DND-41 (cell line): Measurements from ENCODE around the gene IRF1.
A peak's percentile ranks its signal among the peaks of the same experiment; 100 is the strongest.

Experiments used
- EZH2 ChIP-seq: IDR thresholded peaks from 3 replicates; pipeline ENCODE4 v1.6.1; 2012; ENCODE audit warnings: borderline replicate concordance, low read depth, mild to moderate bottlenecking, moderate library complexity, low read length, inconsistent platforms; ENCODE audit not compliant: severe bottlenecking
- TF ChIP-seq, protein P1 (sequence below): IDR thresholded peaks from 2 replicates; pipeline ENCODE4 v1.5.1; 2012; ENCODE audit warnings: borderline replicate concordance, low read length, moderate library complexity, mild to moderate bottlenecking; ENCODE audit not compliant: poor library complexity, severe bottlenecking; ENCODE audit errors: extremely low read depth

- TF ChIP-seq, protein P1, sequence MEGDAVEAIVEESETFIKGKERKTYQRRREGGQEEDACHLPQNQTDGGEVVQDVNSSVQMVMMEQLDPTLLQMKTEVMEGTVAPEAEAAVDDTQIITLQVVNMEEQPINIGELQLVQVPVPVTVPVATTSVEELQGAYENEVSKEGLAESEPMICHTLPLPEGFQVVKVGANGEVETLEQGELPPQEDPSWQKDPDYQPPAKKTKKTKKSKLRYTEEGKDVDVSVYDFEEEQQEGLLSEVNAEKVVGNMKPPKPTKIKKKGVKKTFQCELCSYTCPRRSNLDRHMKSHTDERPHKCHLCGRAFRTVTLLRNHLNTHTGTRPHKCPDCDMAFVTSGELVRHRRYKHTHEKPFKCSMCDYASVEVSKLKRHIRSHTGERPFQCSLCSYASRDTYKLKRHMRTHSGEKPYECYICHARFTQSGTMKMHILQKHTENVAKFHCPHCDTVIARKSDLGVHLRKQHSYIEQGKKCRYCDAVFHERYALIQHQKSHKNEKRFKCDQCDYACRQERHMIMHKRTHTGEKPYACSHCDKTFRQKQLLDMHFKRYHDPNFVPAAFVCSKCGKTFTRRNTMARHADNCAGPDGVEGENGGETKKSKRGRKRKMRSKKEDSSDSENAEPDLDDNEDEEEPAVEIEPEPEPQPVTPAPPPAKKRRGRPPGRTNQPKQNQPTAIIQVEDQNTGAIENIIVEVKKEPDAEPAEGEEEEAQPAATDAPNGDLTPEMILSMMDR = peak; percentile 5
- TF ChIP-seq EZH2 = no peak
These were observed 4.1 kb downstream of the IRF1 start for GRCh38 chr5:132486318-132487094.
